KBM-7 (cell line): ENCODE measurements around the gene EDEM2.
A peak's percentile ranks its signal among the peaks of the same experiment; 100 is the strongest.
"Not testable (repeated sequence)": the region's sequence is repeated elsewhere in the genome, so short reads cannot be mapped to it uniquely, and the experiment has no call there.

Source experiments
- DNase-seq: peaks from one replicate; pipeline ENCODE4 v3.0.0-alpha.2; 2015
- in situ Hi-C: fragments of 300-500 bp; cut with MboI; formaldehyde crosslinking; loops from 2 replicates; pipeline ENCODE4 v1.14.3; 2020; ENCODE audit warnings: low sequenced_read_pairs, low pct_unique_long_range_greater_than_20kb, mixed read lengths

EDEM2 gene

GRCh38 chr20:35101620-35102019 is 45.5 kb downstream of the EDEM2 start:
- in situ Hi-C loops: no loop called here
- DNase-seq: no peak

GRCh38 chr20:35093267-35093884 is 53.8 kb downstream of the EDEM2 start:
- in situ Hi-C loops: no loop called here
- DNase-seq: peak; percentile 12

GRCh38 chr20:35092524-35093266 is 54.4 kb downstream of the EDEM2 start, which contains the start of gene TRPC4AP:
Gene TRPC4AP, minus strand, starts transcription at chr20:35092807. Its CDS starts 26 bp downstream, at chr20:35092781.
- in situ Hi-C loops: no loop called here
- DNase-seq: peak; percentile 97

GRCh38 chr20:35091816-35092523 is 55.2 kb downstream of the EDEM2 start:
- DNase-seq: peak; percentile 47
- in situ Hi-C loops: no loop called here

GRCh38 chr20:35088231-35089145 is 58.6 kb downstream of the EDEM2 start:
- in situ Hi-C loops: no loop called here
- DNase-seq: no peak

GRCh38 chr20:35087791-35088190 is 59.3 kb downstream of the EDEM2 start:
- DNase-seq: no peak
- in situ Hi-C loops: no loop called here

- no peak for DNase-seq
- in situ Hi-C loops: no loop called here
Observed at GRCh38 chr20:35087355-35087754, 59.8 kb downstream of the EDEM2 start.

GRCh38 chr20:35085477-35086225 is 61.5 kb downstream of the EDEM2 start:
- in situ Hi-C loops: no loop called here
- DNase-seq: peak; percentile 20

- in situ Hi-C loops: no loop called here
- no peak for DNase-seq
Observed at GRCh38 chr20:35084998-35085397, 62.1 kb downstream of the EDEM2 start.

GRCh38 chr20:35080348-35080642 is 66.8 kb downstream of the EDEM2 start:
- in situ Hi-C loops, DNase-seq: not testable (repeated sequence)

GRCh38 chr20:35079472-35080347 is 67.4 kb downstream of the EDEM2 start:
- in situ Hi-C loops: no loop called here
- DNase-seq: no peak

- in situ Hi-C loops: no loop called here
- DNase-seq: no peak
Observed at GRCh38 chr20:35077872-35078271, 69.3 kb downstream of the EDEM2 start.

GRCh38 chr20:35077341-35077740 is 69.8 kb downstream of the EDEM2 start:
- DNase-seq: no peak
- in situ Hi-C loops: no loop called here

GRCh38 chr20:35071436-35072153 is 75.5 kb downstream of the EDEM2 start:
- in situ Hi-C loops: not testable (repeated sequence)

GRCh38 chr20:35066194-35066593 is 80.9 kb downstream of the EDEM2 start:
- in situ Hi-C loops: no loop called here
- no peak for DNase-seq

More at GRCh38 chr20:35071436-35072153, 75.5 kb downstream of the EDEM2 start:
- not testable (repeated sequence) for DNase-seq
